ENCODE measurements around the gene TNFRSF8.

The TNFRSF8 gene

GRCh38 chr1:12159816-12160215, 96.7 kb downstream of the TNFRSF8 start:
- no peak for DNase-seq (ENCODE audit: low spot score)

GRCh38 chr1:12161324-12161661, 98.2 kb downstream of the TNFRSF8 start:
- no peak for DNase-seq (ENCODE audit: low spot score)

- no peak for DNase-seq (ENCODE audit: low spot score)
Measured at GRCh38 chr1:12161662-12162458, 98.8 kb downstream of the TNFRSF8 start.

GRCh38 chr1:12162459-12163137, 99.5 kb downstream of the TNFRSF8 start:
- no peak for DNase-seq (ENCODE audit: low spot score)

DNA sequence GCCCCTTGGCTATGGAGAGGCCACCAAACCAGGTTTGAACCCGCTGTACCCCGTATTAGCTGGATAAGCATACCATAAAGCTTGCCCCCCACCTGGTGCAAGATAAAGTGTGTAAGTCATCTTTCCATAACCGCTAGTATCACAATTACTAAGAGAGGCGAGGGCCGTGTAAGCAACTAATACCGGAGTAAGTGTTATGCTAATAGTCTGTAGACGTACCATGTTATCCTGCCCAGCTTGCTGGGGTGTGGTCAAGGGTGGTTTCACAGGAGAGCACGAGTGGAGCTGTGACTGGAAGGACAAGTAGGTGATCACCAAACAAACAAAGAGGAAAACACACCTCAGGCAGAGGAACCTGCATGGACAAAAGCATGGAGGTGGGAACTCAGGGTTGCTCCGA, 100.1 kb downstream of the TNFRSF8 start:
- DNase-seq (ENCODE audit: low spot score): no peak

DNA sequence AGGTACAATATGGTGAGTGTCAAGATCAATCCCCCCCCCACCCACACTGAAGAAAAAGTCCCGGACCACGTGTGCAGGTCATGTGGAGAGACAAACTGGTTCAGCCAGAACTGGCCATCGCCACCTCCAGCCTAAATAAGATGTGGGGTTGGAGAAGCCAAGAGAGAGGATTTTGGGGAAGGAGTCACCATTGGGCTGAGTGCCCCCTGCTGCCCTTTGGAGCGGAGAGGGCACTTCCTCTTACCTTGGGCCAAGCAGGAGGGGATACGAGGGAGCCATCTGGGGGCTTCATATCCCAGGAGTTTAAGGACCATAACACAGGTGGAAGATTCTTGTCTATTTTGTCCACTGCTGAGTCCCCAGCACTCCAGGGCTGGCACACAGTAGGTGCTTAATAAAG, 101.1 kb downstream of the TNFRSF8 start:
- no peak for DNase-seq (ENCODE audit: low spot score)

DNA sequence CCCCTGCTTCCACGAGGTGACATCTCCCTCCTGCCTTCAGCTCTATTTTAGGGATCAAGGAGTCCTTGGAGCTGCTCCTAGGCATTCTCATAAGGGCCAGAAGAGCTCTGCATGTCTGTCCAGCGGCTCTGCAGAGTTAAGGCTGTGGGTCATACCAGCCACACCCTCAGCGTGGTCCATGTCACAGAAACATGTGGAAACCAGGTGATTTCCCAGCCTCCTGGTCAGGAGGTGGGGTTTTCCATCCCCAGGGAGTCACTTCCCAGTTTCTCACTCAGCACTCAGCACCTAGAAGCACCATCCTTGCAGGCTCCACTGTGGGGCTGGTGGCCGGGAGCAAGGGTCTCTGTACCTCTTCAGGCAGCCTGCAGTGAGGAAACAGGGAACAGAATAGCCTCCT, 102.2 kb downstream of the TNFRSF8 start:
- DNase-seq (ENCODE audit: low spot score): no peak

DNA sequence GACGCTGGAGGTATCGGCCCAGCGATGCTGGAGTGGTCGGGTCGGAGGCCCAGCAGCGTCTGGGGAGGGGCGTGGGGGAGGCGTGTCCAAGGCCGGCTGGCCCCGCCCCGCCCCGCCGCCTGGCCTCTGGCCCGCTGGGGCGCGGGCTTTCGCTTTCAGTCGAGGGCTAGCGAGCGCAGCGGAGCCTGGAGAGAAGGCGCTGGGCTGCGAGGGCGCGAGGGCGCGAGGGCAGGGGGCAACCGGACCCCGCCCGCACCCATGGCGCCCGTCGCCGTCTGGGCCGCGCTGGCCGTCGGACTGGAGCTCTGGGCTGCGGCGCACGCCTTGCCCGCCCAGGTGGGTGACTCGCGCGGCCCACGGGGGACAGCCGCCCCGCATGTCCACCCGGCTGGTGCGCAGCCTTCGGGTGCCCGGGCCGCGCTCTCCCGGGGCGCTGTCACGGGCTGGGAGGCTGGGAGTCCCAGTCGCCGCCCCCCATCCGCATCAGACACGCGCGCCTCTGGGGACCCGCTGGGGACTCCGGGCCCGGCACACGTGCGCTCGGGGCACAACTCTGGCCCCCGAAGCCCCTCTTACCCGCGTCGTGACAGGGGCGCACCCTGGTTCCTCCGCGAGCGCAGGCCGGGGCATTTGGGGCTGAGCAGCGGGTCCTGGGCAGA, 103.9 kb downstream of the TNFRSF8 start, which contains the start of gene TNFRSF1B:
Gene TNFRSF1B, plus strand, starts transcription at position 158 of the 659 bp plus-strand sequence. Its CDS starts 101 bp downstream, at position 259.
- DNase-seq (ENCODE audit: low spot score): peak; percentile 73

- DNase-seq (ENCODE audit: low spot score): no peak
Measured at GRCh38 chr1:12167493-12168429, 104.7 kb downstream of the TNFRSF8 start.

DNA sequence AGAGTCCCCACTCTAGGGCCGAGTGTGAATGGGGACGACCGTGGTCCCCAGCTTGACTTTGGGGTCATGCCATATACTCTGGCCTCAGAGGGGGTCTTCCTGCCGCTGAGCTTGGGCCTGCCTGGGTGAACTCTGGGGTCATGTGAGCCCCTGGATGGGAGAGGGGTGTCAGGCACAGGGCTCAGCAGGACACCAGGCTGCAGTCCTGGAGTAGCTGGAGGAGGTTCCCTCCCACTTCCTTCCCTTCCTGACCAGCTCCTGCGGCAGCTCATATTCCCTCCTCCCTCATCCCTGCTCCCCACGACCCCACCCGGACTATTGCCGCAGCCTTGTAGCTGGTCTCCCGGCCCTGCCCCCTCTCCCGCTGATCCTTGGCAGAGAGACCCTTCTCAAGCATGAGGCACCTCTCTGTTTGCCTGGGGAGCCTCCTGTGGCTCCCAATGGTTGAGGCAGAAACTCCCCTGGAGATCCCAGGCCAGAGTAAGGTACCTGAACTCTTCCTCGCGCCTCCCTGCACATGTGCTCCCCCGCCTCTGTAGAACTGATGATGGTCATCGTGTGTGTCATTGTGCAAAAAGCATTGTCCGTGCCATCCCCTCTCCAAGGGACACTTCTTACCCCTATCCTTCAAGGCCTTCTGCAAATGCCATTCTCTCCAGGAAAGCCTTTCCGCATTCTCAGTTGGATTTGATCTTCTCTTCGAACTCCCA, 105.5 kb downstream of the TNFRSF8 start:
- no peak for DNase-seq (ENCODE audit: low spot score)

GRCh38 chr1:12169442-12170135, 106.5 kb downstream of the TNFRSF8 start:
- no peak for DNase-seq (ENCODE audit: low spot score)

DNA sequence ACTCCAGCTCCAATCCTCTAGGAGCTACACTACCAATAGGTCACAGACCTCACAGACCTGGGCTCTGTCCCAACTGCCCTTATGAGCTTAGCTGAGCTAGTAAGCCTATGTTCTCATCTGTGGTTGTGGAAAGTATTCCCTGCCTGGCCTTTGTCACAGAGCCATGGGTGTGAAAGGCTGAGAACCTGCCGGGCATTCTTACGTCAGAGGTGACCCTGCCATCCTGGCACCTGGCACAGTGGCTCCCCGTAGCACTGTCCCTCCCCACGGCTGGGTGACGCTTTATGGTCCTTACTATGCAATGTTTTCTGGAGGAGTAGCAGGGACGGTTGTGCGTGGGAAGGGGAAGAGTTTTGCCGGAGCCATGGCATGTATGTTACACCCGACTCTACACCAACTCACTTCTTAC, 107.2 kb downstream of the TNFRSF8 start:
- no peak for DNase-seq (ENCODE audit: low spot score)

GRCh38 chr1:12171206-12172041, 108.3 kb downstream of the TNFRSF8 start:
- no peak for DNase-seq (ENCODE audit: low spot score)

DNA sequence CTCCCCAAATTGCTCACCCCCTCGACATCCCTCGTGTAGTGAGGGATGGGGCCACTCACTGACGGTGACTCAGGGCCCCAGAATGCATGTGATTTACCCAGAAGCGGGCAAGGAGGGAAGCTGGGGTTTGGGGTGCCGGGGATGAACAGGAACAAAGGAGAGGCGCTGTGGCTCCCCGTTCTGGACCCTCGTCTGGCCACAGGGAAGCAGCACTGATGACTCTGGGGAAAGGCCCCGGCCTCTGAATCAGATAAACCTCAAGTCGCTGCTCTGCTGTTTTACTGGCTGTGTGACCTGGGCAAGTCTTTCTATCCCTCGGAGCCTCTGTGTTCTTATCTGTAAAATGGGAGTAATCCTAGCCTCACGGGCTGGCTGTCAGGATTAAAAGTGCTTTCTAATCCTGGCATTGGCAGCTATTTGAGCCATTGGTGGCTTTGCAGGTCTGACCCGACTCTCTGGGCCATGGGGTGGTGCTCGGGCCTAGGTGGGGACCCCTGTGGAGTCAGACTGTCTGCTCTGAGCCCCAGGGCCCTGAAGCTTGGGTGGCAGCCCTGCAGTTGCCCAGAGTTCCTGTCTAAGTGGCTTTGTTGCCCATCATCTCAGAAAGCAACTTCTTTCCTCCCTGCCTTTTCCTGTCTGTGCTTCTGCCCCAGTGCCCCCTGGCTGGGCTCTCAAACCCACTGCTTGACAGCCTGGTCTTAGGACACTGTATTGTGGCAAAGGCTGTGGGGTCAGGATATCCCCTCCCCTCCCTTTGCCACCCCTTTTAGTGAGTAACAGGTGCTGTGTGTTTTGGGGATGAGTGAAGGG, 109.1 kb downstream of the TNFRSF8 start:
- no peak for DNase-seq (ENCODE audit: low spot score)

DNA sequence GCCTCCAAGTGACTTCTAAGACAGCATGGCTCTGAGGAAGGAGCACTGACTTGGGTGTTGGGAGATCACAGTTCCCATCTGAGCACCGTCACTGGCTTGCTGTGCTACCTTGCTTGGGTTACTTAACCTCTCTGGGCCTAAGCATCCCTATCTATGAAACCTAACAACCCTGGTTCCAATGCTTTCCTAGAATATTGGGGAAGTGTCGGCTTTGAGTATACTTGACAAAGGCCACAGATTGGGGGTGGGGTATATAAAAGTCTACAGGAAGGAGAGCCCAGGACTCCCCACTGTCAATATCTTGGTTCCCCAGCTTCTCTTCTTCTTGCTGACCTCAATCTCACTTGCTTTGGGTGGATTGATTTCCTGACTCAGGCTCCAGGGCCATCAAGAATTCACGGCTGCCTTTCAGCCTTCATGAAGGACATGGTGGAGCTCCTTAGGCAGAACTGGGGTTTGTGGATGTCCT, 110.0 kb downstream of the TNFRSF8 start:
- DNase-seq (ENCODE audit: low spot score): no peak

- DNase-seq (ENCODE audit: low spot score): no peak
Measured at GRCh38 chr1:12173631-12174121, 110.6 kb downstream of the TNFRSF8 start.

- peak; percentile 66 for DNase-seq (ENCODE audit: low spot score)
Measured at GRCh38 chr1:12174924-12175810, 112.1 kb downstream of the TNFRSF8 start.
